ENCODE data around the gene KHDRBS1. TPM values are rescaled to one million over a fixed set of nuclear protein-coding genes. Genes with fewer than 3 reads are reported as not detected.

KHDRBS1 gene
- total and polyA plus RNA-seq, 12 donors, result 33.2 to 78.3 (median 66.5) TPM

- Histone ChIP-seq H3K9me3 (no peaks in the 10 kb centered on the region), H3K27me3 (no peaks in the 10 kb centered on the region), H3K36me3 (peaks cover 0 to 31% (median 18%) of the 10 kb centered on the region in 9 donors), H3K27ac (peak within 1 kb of the TSS; percentile 82 to 95 (median 89)), H3K4me1 (peaks cover 3 to 58% (median 18%) of the 10 kb centered on the region in 9 donors), H3K4me3 (peak within 1 kb of the TSS; percentile 53 to 83 (median 67))
- WGBS, 2 donors, result 0 to 1% methylated on average over 64 to 67 of the region's 67 CpGs
- intact Hi-C loops (cut with DNase I), result loop anchor here in 3 of 10 donors (2.0 to 5.0 kb wide), 3 partner anchors 35 to 60 kb away; partner anchors contain the start of genes KPNA6 (in 3 of the 3) and KHDRBS1 (in 1 of the 3)
- peak; percentile 93 to 97 (median 96) for ATAC-seq
- peak in 3 of 9 donors; percentile 9 to 32 (median 13) for TF ChIP-seq CTCF (IDR thresholded peaks at IDR 0.05)
- DNase-seq, result peak; percentile 94 to 95
Measured at GRCh38 chr1:32072622-32073298, 59.1 kb downstream of the KHDRBS1 start, which contains the start of gene TMEM39B. Gene TMEM39B (plus strand): TSS chr1:32072939. CDS start chr1:32073048, 109 bp downstream.

- ATAC-seq, result peak in 6 of 8 donors; percentile 23 to 59 (median 48)
- no peak for DNase-seq
- intact Hi-C loops (cut with DNase I), result loop anchor here in 3 of 10 donors (2.0 to 5.0 kb wide), 3 partner anchors 34 to 61 kb away; partner anchors contain the start of genes KPNA6 (in 3 of the 3) and KHDRBS1 (in 1 of the 3)
- Histone ChIP-seq H3K36me3 (peaks cover 0 to 39% (median 26%) of the 10 kb centered on the region in 9 donors), H3K9me3 (no peaks in the 10 kb centered on the region), H3K4me3 (peak overlapping the region; percentile 53 to 83 (median 67)), H3K4me1 (peaks cover 3 to 50% (median 18%) of the 10 kb centered on the region in 9 donors), H3K27me3 (no peaks in the 10 kb centered on the region), H3K27ac (peak overlapping the region; percentile 82 to 95 (median 89))
- 32% methylated on average over 28 of the region's 28 CpGs for WGBS, 2 donors
- peak in 5 of 9 donors; percentile 7 to 46 (median 34) for TF ChIP-seq CTCF (IDR thresholded peaks at IDR 0.05)
Measured at GRCh38 chr1:32073299-32074229, 59.9 kb downstream of the KHDRBS1 start.

GRCh38 chr1:32074841-32075240 lies 61.2 kb downstream of the KHDRBS1 start:
- Histone ChIP-seq H3K27ac (no peak overlapping the region), H3K4me3 (no peak overlapping the region), H3K4me1 (peaks cover 3 to 41% (median 18%) of the 10 kb centered on the region in 9 donors), H3K27me3 (no peaks in the 10 kb centered on the region), H3K36me3 (peaks cover 0 to 51% (median 32%) of the 10 kb centered on the region in 9 donors), H3K9me3 (no peaks in the 10 kb centered on the region)
- intact Hi-C loops (cut with DNase I), result loop anchor here in 2 of 10 donors (5.0 kb wide), 2 partner anchors 32 to 63 kb away; partner anchors contain the start of genes KPNA6 (in 2 of the 2) and KHDRBS1 (in 1 of the 2)
- DNase-seq (no peak), ATAC-seq (no peak)
- WGBS, 2 donors, result 90 to 93% methylated on average over 9 of the region's 9 CpGs
- no peak for TF ChIP-seq CTCF (IDR thresholded peaks at IDR 0.05)

- no peak for ATAC-seq
- Histone ChIP-seq H3K27me3 (no peaks in the 10 kb centered on the region), H3K4me3 (no peak overlapping the region), H3K27ac (no peak overlapping the region), H3K36me3 (peaks cover 0 to 77% (median 42%) of the 10 kb centered on the region in 9 donors), H3K4me1 (peaks cover 3 to 29% (median 10%) of the 10 kb centered on the region in 9 donors), H3K9me3 (no peaks in the 10 kb centered on the region)
- TF ChIP-seq CTCF (IDR thresholded peaks at IDR 0.05), result no peak
- DNase-seq, result no peak
- intact Hi-C loops (cut with DNase I), result no loop called here
- 84 to 85% methylated on average over 3 of the region's 3 CpGs for WGBS, 2 donors
Measured at GRCh38 chr1:32077451-32077850, 63.8 kb downstream of the KHDRBS1 start.
